ENCODE data around the gene FOLH1. TPM values are rescaled to one million over a fixed set of nuclear protein-coding genes. Genes with fewer than 3 reads are reported as not detected.
"Not testable (repeated sequence)": the region's sequence is repeated elsewhere in the genome, so short reads cannot be mapped to it uniquely, and the experiment has no call there.

Gene FOLH1
- total RNA-seq, 1 donor from 2014 or later: not detected

DNA sequence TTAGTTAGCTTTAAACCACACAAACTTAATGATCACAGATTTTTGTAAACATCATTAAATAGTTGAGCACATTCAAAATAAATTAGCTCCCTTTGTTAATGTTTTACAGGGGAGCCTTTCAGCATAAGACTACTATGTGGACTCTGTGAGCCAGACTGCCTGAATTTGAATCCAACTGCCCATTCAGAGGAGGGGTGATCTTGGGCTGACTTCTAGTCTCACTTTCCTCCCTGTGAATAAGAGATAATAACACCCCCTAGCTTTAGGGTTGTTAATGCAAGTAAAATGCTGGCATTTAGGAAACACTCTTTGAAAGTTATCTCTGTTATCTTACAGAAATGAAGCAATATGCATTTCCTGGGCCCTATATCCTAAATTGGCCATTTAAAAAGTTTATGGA, 23.6 kb downstream of the FOLH1 start:
- DNase-seq (ENCODE audit: low read depth in 2 of 2): not testable (repeated sequence)

DNA sequence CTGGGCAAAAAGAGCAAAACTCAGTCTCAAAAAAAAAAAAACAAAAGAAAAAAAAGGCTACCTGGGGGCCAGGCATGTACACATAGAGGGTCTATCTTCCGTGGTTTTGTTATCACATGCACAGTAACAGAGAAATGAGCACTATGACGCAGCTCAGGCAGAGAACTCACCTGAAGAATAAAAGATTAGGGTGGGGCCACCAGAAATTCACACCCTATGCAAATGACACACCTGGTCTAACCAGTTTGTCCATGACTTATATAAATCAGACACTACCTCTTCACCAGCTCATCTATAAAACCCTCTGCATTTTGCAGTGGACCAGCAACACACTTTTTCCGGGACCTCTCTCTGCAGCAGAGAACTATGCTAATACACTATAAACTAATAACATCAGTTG, 30.5 kb downstream of the FOLH1 start:
- DNase-seq (ENCODE audit: low read depth in 2 of 2): not testable (repeated sequence)

DNA sequence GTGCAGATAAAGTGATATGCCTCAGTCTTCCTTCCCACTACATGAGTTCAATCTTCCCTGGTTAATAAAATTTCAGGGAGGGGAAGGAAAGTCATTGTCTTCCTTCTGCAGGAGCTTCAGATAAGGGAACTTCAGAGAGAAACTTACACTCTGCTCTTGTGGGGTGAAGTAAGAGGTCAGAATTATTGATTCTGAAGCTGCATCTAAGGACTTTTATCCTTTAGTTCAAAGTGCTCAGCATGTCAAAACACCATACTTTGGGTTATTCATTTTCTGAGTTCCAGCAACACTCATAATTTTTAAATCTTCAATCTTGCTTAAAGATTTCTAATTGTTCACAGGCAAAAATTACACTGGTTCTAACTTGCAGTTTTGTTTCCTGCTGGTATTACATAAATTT, 33.0 kb downstream of the FOLH1 start:
- not testable (repeated sequence) for DNase-seq (ENCODE audit: low read depth in 2 of 2)

DNA sequence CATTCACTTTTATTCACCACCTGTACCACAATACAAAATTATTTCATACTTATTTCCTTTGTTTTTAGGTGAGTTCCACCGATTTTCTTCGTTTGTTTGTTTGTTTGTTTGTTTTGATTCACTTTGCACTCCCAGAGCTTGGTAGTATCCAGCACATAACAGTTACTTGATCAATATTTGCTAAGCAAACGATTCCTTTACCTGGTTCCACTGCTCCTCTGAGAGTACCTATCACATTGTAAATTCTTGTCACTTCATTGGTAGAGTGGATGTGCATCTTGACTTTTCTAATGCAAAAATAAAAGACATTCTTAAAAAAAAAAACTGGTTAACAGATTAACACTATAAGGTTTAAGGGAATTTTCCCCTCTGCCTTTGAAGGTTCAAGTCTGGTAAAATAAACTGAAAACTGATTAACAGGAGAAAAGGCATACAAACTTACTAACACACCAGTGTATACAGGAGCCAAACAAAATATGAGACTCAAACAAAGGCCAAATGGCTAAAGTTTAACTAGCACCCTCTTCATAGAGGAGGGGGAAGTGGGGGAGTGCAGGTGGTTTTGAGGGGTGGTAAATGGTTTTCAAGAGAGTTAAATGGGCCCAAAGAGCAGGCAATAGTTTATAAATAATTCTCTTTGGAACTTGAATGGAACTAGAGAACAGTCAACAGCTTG, 33.6 kb downstream of the FOLH1 start:
- not testable (repeated sequence) for DNase-seq (ENCODE audit: low read depth in 2 of 2)

DNA sequence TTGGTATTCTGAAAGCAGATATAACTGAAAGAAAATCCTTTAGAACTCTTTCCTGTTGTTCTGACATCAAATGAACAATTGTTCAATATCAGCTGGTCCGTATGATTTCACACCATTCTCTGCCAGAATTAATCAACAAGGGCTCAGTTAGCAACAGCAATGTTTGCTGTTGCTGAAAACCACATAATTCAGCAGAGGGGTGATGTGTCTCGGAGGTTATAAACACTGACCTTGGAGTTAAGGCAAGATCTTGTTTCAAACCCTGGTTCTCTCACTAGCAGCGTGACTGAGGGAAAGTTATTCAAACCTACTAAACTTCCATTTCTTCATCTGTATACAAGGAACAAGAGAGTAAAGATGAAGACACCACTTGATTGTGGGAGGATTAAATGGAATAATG, 36.8 kb downstream of the FOLH1 start:
- not testable (repeated sequence) for DNase-seq (ENCODE audit: low read depth in 2 of 2)

DNA sequence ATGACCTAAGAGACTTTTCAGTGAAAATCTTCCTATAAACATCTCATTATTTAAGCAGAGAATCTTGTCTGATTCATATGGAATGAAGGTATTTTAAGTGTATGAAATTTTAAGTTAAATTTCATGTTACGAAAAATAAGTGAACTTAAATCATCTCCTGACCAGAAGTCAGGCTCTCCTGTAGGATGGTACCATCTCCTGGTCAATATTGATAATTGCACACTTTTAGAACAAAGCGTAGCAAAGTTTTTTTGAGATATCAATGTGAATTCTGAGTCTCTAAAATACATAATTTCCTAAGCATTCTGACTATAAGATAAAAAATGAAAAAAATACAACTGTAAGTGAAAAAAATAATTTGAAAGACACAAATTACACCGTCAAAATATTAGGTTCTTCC, 38.8 kb downstream of the FOLH1 start:
- peak in 1 of 2 donors; percentile 1 for DNase-seq (ENCODE audit: low read depth in 2 of 2)

DNA sequence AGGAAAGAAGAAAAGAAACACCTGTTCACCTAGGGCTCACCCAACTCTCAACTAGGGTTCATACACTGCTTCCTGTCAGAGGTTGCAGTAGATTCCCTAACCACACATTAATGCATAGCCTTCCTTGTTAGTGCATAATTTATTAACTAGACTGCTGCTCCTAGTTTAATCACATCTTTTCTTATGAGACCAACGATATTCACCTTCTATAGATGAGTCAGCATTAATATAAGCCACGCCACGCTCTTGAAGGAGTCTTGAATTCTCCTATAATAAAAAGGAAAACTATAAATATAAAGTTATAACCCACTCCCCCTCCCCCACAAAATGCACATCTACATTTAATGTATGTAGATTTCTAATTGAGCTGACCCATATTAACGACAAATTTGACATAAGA, 39.4 kb downstream of the FOLH1 start:
- not testable (repeated sequence) for DNase-seq (ENCODE audit: low read depth in 2 of 2)

DNA sequence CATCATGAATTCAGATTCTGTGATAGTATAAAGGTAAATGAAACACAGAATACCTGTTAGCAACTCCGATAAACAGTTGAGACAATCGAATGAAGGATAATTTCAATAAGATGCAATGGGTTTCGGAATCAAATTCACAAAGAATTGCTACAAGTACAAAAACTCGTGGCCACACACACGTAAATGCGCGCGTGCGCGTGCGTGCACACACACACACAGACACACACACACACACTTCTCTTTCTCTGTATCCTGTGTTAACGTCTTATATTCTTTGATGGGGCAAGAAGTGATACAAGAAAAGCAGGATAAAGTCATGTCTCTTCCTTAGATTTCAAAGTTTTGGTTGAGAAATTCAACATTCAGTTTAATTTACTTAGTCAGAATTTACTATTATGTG, 57.2 kb downstream of the FOLH1 start:
- no peak for DNase-seq (ENCODE audit: low read depth in 2 of 2)

DNA sequence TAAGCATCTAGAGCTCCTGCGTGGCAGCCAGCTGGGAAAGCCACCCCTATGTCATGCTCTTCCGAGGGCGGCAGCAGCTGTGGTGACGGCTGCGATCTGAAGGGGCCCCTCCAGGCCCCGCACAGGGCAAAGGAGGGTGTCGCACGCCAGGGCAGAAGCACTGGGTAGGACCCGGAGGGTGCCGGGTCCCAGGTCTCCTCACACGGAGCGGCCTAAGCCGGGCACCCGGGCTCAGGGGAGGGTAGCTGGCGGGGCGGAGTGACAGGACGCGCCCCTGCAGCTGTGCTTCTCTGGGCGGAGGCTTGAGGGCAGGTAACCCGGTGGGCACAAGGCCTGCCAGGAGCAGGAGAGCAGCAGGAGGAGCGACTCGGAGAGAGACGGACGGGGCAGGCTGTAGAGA, 106.0 kb downstream of the FOLH1 start:
- DNase-seq (ENCODE audit: low read depth in 2 of 2): not testable (repeated sequence)

Other genes starting within 250 kb of the FOLH1 start
- gene TRIM51G, start 224.7 kb downstream of the FOLH1 start, total RNA-seq: not detected in 2 replicates
- gene TRIM49B, start 179.8 kb downstream of the FOLH1 start, total RNA-seq: not detected in 2 replicates
- gene TRIM64C, start 149.5 kb downstream of the FOLH1 start, total RNA-seq: not detected in 2 replicates